Left ventricle myocardium inferior (tissue), 1 donor: Measurements from ENCODE around the gene PBX1. TPM values are rescaled to one million over a fixed set of nuclear protein-coding genes. Genes with fewer than 3 reads are reported as not detected.

Source experiments
- DNase-seq: peaks from one replicate; pipeline ENCODE4 v3.0.0-alpha.2; 2020
- H3K27ac ChIP-seq: fragments of 200-600 bp; replicated peaks from 2 replicates; pipeline ENCODE4 v1.8.0; 2021
- H3K27me3 ChIP-seq: fragments of 200-600 bp; 2 replicates; pipeline ENCODE4 v1.8.0; 2021; ENCODE audit warnings: low read depth
- H3K36me3 ChIP-seq: fragments of 200-600 bp; 2 replicates; pipeline ENCODE4 v1.8.0; 2021
- H3K4me1 ChIP-seq: fragments of 200-600 bp; 2 replicates; pipeline ENCODE4 v1.8.0; 2021
- H3K4me3 ChIP-seq: fragments of 200-600 bp; 2 replicates; pipeline ENCODE4 v1.8.0; 2021; ENCODE audit warnings: mild to moderate bottlenecking, moderate library complexity
- H3K9me3 ChIP-seq: fragments of 200-600 bp; replicated peaks from 2 replicates; pipeline ENCODE4 v1.8.0; 2021
- CTCF ChIP-seq: fragments of 200-600 bp; IDR thresholded peaks from 2 replicates; pipeline ENCODE4 v1.8.0; 2021; ENCODE audit warnings: antibody characterized with exemption, mild to moderate bottlenecking, borderline replicate concordance
- intact Hi-C: fragments of 100-400 bp; cut with micrococcal nuclease; formaldehyde crosslinking; loops from one replicate; pipeline ENCODE4 v1.11.0; 2022
- total RNA-seq: library from RNA; stranded (reverse); fragmentation: NEBNext Ultra II Directional; extraction: Animal tissue kit (Norgen Biotek cat#: 25700); gene quantifications from one replicate; pipeline ENCODE4 v1.2.1, GENCODE V29; 2021
- donor health status: DM: no; HTN: yes; CAD: no; lungs with severe emphysema.

The PBX1 gene
- total RNA-seq, 1 donor from 2014 or later = 73.2 TPM

- Histone ChIP-seq H3K27ac (peak overlapping the region; percentile 37), H3K27me3 (no peaks in the 10 kb centered on the region), H3K9me3 (no peaks in the 10 kb centered on the region), H3K4me1 (peaks cover 88% of the 10 kb centered on the region), H3K36me3 (no peaks in the 10 kb centered on the region), H3K4me3 (no peak overlapping the region)
- no peak for DNase-seq
- TF ChIP-seq CTCF = no peak
- intact Hi-C loops = no loop called here
These were observed 86.0 kb downstream of the PBX1 start for GRCh38 chr1:164644774-164645644.

- intact Hi-C loops = no loop called here
- no peaks in the 10 kb centered on the region for H3K27me3 ChIP-seq
- no peak overlapping the region for H3K27ac ChIP-seq
- TF ChIP-seq CTCF = no peak
- no peak overlapping the region for H3K4me3 ChIP-seq
- peaks cover 79% of the 10 kb centered on the region for H3K4me1 ChIP-seq
- H3K9me3 ChIP-seq = no peaks in the 10 kb centered on the region
- no peaks in the 10 kb centered on the region for H3K36me3 ChIP-seq
- DNase-seq = no peak
These were observed 86.9 kb downstream of the PBX1 start for GRCh38 chr1:164645921-164646320.

DNA sequence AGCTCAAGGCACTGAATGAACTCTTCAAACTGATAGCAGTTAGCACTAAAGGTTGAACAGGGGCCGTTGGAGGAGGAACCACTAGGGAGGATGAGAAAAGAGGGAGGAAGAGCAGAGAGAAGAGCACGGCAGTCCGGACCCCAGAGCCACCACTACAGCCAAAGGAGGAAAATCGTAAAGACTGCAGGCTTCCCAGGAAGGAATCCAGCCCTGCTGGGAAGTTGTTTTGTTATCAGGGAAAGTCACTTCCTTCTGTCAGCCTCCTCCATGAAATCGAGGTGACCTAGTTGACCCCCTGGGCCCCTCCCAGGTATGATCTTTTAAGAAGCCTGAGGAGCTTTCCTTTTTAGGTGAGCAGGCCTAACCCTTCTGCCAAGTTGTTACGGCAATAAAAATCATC is 88.2 kb downstream of the PBX1 start:
- DNase-seq = no peak
- Histone ChIP-seq H3K4me3 (no peak overlapping the region), H3K27me3 (no peaks in the 10 kb centered on the region), H3K36me3 (no peaks in the 10 kb centered on the region), H3K4me1 (peaks cover 74% of the 10 kb centered on the region), H3K27ac (peak overlapping the region; percentile 17), H3K9me3 (no peaks in the 10 kb centered on the region)
- no peak for TF ChIP-seq CTCF
- intact Hi-C loops = no loop called here

DNA sequence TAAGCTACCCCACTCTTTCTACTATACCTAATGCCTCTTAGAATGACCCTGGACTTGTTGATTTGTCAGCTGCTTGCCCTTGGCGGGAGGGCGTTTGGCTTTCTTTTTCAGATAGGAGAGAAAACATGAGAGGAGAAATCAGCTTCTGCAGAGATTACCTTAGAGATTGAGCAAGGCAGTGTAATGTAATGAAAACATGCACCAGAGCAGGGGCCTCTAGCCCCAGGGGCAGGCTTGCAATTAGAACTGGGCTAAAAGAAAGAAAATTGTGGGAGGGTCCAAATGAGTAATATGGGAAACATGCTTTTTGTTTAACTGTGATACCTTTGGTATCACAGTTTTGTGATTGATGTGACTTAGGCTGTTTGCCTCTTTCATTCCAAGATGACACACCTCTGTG is 89.7 kb downstream of the PBX1 start:
- DNase-seq = no peak
- Histone ChIP-seq H3K27ac (peak overlapping the region; percentile 11), H3K9me3 (no peaks in the 10 kb centered on the region), H3K27me3 (no peaks in the 10 kb centered on the region), H3K4me1 (peaks cover 67% of the 10 kb centered on the region), H3K4me3 (no peak overlapping the region), H3K36me3 (no peaks in the 10 kb centered on the region)
- intact Hi-C loops = no loop called here
- no peak for TF ChIP-seq CTCF

- peak overlapping the region; percentile 11 for H3K27ac ChIP-seq
- no peaks in the 10 kb centered on the region for H3K36me3 ChIP-seq
- intact Hi-C loops = no loop called here
- H3K9me3 ChIP-seq = no peaks in the 10 kb centered on the region
- no peak overlapping the region for H3K4me3 ChIP-seq
- H3K4me1 ChIP-seq = peaks cover 66% of the 10 kb centered on the region
- DNase-seq = no peak
- H3K27me3 ChIP-seq = no peaks in the 10 kb centered on the region
- TF ChIP-seq CTCF = no peak
These were observed 90.2 kb downstream of the PBX1 start for GRCh38 chr1:164649146-164649545.
